Measurements from ENCODE around the gene DOK6. TPM values are rescaled to one million over a fixed set of nuclear protein-coding genes. Genes with fewer than 3 reads are reported as not detected.

DOK6 gene
- total and polyA plus RNA-seq, 2 of the 13 experiments (the other 11 are each of a cell fraction or from before 2014, with no cell fraction given) = 17.0 to 17.2 TPM

DNA sequence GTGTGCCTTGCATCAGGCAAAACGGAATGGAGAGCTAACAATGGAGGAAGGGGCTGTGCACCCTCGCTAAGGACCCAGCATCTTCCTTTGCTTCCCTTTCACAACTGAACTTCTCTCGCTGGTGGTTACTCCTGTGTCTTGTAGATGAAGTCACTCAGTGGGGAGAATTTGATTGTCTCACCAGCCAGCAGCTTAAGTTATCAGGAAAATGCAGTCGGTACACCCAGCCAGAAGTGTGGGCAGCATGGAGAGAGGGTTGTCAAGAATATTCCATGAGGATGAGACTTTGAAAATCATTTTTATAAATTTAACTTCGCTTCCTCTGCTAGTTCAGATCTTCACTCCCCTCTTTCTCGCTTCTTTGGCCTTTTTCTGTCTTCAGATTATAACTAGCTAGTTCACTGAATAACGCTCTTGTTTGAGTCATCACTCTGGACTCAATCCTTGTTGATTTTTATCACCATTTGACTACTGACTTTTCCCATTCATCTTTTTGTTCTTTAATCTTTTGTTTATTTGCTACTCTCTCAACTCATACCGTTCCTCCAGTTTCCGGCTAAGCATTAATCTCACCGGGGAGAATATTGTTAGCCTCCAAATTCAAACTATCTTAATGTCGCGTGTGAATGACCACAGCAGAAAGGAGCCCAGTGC, 325.3 kb downstream of the DOK6 start (continued):
- TF ChIP-seq, protein P1, sequence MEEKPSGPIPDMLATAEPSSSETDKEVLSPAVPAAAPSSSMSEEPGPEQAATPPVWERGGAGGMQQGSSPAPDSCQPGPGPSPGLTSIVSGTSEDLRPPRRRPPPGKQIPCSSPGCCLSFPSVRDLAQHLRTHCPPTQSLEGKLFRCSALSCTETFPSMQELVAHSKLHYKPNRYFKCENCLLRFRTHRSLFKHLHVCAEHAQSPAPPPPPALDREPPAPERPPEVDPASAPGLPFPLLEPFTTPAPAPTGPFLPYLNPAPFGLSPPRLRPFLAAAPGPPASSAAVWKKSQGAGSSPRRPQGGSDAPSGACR (CRISPR knock-in tag; IDR thresholded peaks at IDR 0.05) = no peak
- TF ChIP-seq U2AF2 (IDR thresholded peaks at IDR 0.05; ENCODE audit: low read depth, low read length) (no peak), ATF1 (CRISPR knock-in tag; IDR thresholded peaks at IDR 0.05) (no peak), KLF11 (CRISPR knock-in tag; IDR thresholded peaks at IDR 0.05) (no peak), MIXL1 (CRISPR knock-in tag; IDR thresholded peaks at IDR 0.05) (no peak), ATF7 (IDR thresholded peaks at IDR 0.05) (no peak), ATF7 (CRISPR knock-in tag; IDR thresholded peaks at IDR 0.05) (no peak), ZNF138 (CRISPR knock-in tag; IDR thresholded peaks at IDR 0.05; ENCODE audit: low read depth) (no peak), IRX3 (CRISPR knock-in tag; IDR thresholded peaks at IDR 0.05; ENCODE audit: borderline replicate concordance, low read depth) (no peak), TAF1 (CRISPR knock-in tag; IDR thresholded peaks at IDR 0.05) (no peak), PHF5A (CRISPR knock-in tag; IDR thresholded peaks at IDR 0.05; ENCODE audit: low read depth, unreplicated experiment) (no peak), ZSCAN9 (CRISPR knock-in tag; IDR thresholded peaks at IDR 0.05; ENCODE audit: borderline replicate concordance) (no peak), KDM4B (CRISPR knock-in tag; IDR thresholded peaks at IDR 0.05) (no peak), ZNF296 (CRISPR knock-in tag; conservative IDR thresholded peaks at IDR 0.05) (no peak), KDM5A (IDR thresholded peaks at IDR 0.05; ENCODE audit: borderline replicate concordance, low read length) (no peak)
- TF ChIP-seq, protein P2, sequence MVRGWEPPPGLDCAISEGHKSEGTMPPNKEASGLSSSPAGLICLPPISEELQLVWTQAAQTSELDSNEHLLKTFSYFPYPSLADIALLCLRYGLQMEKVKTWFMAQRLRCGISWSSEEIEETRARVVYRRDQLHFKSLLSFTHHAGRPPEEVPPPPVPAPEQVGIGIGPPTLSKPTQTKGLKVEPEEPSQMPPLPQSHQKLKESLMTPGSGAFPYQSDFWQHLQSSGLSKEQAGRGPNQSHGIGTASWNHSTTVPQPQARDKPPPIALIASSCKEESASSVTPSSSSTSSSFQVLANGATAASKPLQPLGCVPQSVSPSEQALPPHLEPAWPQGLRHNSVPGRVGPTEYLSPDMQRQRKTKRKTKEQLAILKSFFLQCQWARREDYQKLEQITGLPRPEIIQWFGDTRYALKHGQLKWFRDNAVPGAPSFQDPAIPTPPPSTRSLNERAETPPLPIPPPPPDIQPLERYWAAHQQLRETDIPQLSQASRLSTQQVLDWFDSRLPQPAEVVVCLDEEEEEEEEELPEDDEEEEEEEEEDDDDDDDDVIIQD (CRISPR knock-in tag; IDR thresholded peaks at IDR 0.05; ENCODE audit: low read depth) = peak; percentile 72; the same call in 1 of the 2 replicates
- TF ChIP-seq, protein P3, sequence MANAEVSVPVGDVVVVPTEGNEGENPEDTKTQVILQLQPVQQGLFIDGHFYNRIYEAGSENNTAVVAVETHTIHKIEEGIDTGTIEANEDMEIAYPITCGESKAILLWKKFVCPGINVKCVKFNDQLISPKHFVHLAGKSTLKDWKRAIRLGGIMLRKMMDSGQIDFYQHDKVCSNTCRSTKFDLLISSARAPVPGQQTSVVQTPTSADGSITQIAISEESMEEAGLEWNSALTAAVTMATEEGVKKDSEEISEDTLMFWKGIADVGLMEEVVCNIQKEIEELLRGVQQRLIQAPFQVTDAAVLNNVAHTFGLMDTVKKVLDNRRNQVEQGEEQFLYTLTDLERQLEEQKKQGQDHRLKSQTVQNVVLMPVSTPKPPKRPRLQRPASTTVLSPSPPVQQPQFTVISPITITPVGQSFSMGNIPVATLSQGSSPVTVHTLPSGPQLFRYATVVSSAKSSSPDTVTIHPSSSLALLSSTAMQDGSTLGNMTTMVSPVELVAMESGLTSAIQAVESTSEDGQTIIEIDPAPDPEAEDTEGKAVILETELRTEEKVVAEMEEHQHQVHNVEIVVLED (CRISPR knock-in tag; IDR thresholded peaks at IDR 0.05; ENCODE audit: borderline replicate concordance) = no peak
- TF ChIP-seq, protein P4, sequence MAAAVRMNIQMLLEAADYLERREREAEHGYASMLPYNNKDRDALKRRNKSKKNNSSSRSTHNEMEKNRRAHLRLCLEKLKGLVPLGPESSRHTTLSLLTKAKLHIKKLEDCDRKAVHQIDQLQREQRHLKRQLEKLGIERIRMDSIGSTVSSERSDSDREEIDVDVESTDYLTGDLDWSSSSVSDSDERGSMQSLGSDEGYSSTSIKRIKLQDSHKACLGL (CRISPR knock-in tag; IDR thresholded peaks at IDR 0.05) = no peak
- TF ChIP-seq, protein P5, sequence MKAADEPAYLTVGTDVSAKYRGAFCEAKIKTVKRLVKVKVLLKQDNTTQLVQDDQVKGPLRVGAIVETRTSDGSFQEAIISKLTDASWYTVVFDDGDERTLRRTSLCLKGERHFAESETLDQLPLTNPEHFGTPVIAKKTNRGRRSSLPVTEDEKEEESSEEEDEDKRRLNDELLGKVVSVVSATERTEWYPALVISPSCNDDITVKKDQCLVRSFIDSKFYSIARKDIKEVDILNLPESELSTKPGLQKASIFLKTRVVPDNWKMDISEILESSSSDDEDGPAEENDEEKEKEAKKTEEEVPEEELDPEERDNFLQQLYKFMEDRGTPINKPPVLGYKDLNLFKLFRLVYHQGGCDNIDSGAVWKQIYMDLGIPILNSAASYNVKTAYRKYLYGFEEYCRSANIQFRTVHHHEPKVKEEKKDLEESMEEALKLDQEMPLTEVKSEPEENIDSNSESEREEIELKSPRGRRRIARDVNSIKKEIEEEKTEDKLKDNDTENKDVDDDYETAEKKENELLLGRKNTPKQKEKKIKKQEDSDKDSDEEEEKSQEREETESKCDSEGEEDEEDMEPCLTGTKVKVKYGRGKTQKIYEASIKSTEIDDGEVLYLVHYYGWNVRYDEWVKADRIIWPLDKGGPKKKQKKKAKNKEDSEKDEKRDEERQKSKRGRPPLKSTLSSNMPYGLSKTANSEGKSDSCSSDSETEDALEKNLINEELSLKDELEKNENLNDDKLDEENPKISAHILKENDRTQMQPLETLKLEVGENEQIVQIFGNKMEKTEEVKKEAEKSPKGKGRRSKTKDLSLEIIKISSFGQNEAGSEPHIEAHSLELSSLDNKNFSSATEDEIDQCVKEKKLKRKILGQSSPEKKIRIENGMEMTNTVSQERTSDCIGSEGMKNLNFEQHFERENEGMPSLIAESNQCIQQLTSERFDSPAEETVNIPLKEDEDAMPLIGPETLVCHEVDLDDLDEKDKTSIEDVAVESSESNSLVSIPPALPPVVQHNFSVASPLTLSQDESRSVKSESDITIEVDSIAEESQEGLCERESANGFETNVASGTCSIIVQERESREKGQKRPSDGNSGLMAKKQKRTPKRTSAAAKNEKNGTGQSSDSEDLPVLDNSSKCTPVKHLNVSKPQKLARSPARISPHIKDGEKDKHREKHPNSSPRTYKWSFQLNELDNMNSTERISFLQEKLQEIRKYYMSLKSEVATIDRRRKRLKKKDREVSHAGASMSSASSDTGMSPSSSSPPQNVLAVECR (CRISPR knock-in tag; IDR thresholded peaks at IDR 0.05; ENCODE audit: borderline replicate concordance) = no peak
- TF ChIP-seq, protein P6, sequence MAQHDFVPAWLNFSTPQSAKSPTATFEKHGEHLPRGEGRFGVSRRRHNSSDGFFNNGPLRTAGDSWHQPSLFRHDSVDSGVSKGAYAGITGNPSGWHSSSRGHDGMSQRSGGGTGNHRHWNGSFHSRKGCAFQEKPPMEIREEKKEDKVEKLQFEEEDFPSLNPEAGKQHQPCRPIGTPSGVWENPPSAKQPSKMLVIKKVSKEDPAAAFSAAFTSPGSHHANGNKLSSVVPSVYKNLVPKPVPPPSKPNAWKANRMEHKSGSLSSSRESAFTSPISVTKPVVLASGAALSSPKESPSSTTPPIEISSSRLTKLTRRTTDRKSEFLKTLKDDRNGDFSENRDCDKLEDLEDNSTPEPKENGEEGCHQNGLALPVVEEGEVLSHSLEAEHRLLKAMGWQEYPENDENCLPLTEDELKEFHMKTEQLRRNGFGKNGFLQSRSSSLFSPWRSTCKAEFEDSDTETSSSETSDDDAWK (CRISPR knock-in tag; IDR thresholded peaks at IDR 0.05) = no peak
- TF ChIP-seq, protein P7, sequence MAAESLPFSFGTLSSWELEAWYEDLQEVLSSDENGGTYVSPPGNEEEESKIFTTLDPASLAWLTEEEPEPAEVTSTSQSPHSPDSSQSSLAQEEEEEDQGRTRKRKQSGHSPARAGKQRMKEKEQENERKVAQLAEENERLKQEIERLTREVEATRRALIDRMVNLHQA (CRISPR knock-in tag; IDR thresholded peaks at IDR 0.05) = no peak
